Liver (tissue), 9 donors: Measurements from ENCODE around the gene MYO9A. TPM values are rescaled to one million over a fixed set of nuclear protein-coding genes. Genes with fewer than 3 reads are reported as not detected.

Experiments
- DNase-seq: peaks from one replicate; pipeline ENCODE4 v3.0.0-alpha.2; 2017; ENCODE audit warnings: low spot score
- H3K27ac ChIP-seq, 2 donors: one replicate each; pipeline ENCODE4 v1.7.0; 2013; ENCODE audit warnings: inconsistent platforms in 2 of 2, low read length in 2 of 2, control low read depth in 1 of 2, low read depth in 1 of 2, mild to moderate bottlenecking in 1 of 2
- H3K27me3 ChIP-seq, 4 donors: one replicate each; pipeline versions ENCODE4 v1.6.1 to v1.7.0; 2013; ENCODE audit warnings: low read length in 3 of 4, inconsistent platforms in 1 of 4, mild to moderate bottlenecking in 1 of 4, moderate library complexity in 1 of 4; ENCODE audit not compliant: control insufficient read depth in 4 of 4, insufficient read depth in 4 of 4
- H3K36me3 ChIP-seq, 4 donors: one replicate each; pipeline versions ENCODE4 v1.6.1 to v1.7.0; 2013; ENCODE audit warnings: low read length in 3 of 4, mild to moderate bottlenecking in 3 of 4, low read depth in 1 of 4, moderate library complexity in 1 of 4; ENCODE audit not compliant: control insufficient read depth in 4 of 4, insufficient read depth in 3 of 4
- H3K4me1 ChIP-seq, 4 donors: one replicate each; pipeline versions ENCODE4 v1.6.1 to v1.7.0; 2013; ENCODE audit warnings: low read length in 3 of 4, mild to moderate bottlenecking in 3 of 4, moderate library complexity in 1 of 4; ENCODE audit not compliant: control insufficient read depth in 4 of 4, insufficient read depth in 4 of 4
- H3K4me3 ChIP-seq, 3 donors: one replicate each; pipeline versions ENCODE4 v1.6.1 to v1.7.0; 2013; ENCODE audit warnings: low read length in 3 of 3, control low read depth in 1 of 3, low read depth in 1 of 3, mild to moderate bottlenecking in 1 of 3
- H3K9ac ChIP-seq, 2 donors: one replicate each; pipeline ENCODE4 v1.7.0; 2013; ENCODE audit warnings: low read length in 2 of 2, mild to moderate bottlenecking in 2 of 2, moderate library complexity in 2 of 2, control low read depth in 1 of 2, low read depth in 1 of 2
- H3K9me3 ChIP-seq, 4 donors: one replicate each; pipeline versions ENCODE4 v1.6.1 to v1.7.0; 2013; ENCODE audit warnings: low read length in 3 of 4; ENCODE audit not compliant: control insufficient read depth in 4 of 4
- ATF3 ChIP-seq: IDR thresholded peaks from 2 replicates; pipeline ENCODE4 v1.6.1; 2016; ENCODE audit warnings: antibody characterized with exemption
- FOXA1 ChIP-seq: IDR thresholded peaks from 2 replicates; pipeline ENCODE4 v1.6.1; 2016; ENCODE audit warnings: antibody characterized with exemption
- FOXA2 ChIP-seq: IDR thresholded peaks from 2 replicates; pipeline ENCODE4 v1.6.1; 2016; ENCODE audit warnings: antibody characterized with exemption
- GABPA ChIP-seq, 2 donors: IDR thresholded peaks in 1 of 2; conservative IDR thresholded peaks in 1 of 2; 2 replicates each; pipeline ENCODE4 v1.6.1; 2016; ENCODE audit warnings: antibody characterized with exemption in 2 of 2, mild to moderate bottlenecking in 1 of 2, moderate library complexity in 1 of 2
- HNF4A ChIP-seq, 2 donors: conservative IDR thresholded peaks; 2 replicates each; pipeline ENCODE4 v1.6.1; 2016; ENCODE audit warnings: antibody characterized with exemption in 2 of 2, mild to moderate bottlenecking in 2 of 2
- HNF4G ChIP-seq: IDR thresholded peaks from 2 replicates; pipeline ENCODE4 v1.6.1; 2016; ENCODE audit warnings: antibody characterized with exemption
- JUND ChIP-seq, 2 donors: IDR thresholded peaks; 2 replicates each; pipeline ENCODE4 v1.6.1; 2016; ENCODE audit warnings: antibody characterized with exemption in 2 of 2
- NR2F2 ChIP-seq: IDR thresholded peaks from 2 replicates; pipeline ENCODE4 v1.6.1; 2016; ENCODE audit warnings: antibody characterized with exemption
- RAD21 ChIP-seq, 2 donors: IDR thresholded peaks; 2 replicates each; pipeline ENCODE4 v1.6.1; 2016; ENCODE audit warnings: antibody characterized with exemption in 2 of 2, mild to moderate bottlenecking in 2 of 2
- SP1 ChIP-seq: IDR thresholded peaks from 2 replicates; pipeline ENCODE4 v1.6.1; 2018; ENCODE audit warnings: antibody characterized with exemption, mild to moderate bottlenecking
- TAF1 ChIP-seq: conservative IDR thresholded peaks from 2 replicates; pipeline ENCODE4 v1.6.1; 2016; ENCODE audit warnings: antibody characterized with exemption, mild to moderate bottlenecking
- YY1 ChIP-seq: IDR thresholded peaks from 2 replicates; pipeline ENCODE4 v1.6.1; 2016; ENCODE audit warnings: antibody characterized with exemption, mild to moderate bottlenecking
- WGBS: extraction: QIAGEN DNeasy Blood & Tissue Kit; methylation state at CpG from one replicate; pipeline ENCODE4 v1.1.7; 2013; 5-methylcytosine and 5-hydroxymethylcytosine counted together
- polyA plus RNA-seq, 2 donors: library from polyadenylated mRNA; stranded (reverse) in 1 of 2; unstranded in 1 of 2; fragments of 200-250 nt in 1 of 2; fragments of >200 nt in 1 of 2; fragmentation: Nextera tagmentation in 1 of 2; extraction: Ambion mirVana in 1 of 2; gene quantifications; one replicate each; pipeline versions ENCODE4 v1.2.1 to v1.2.3, GENCODE V29; 2013 to 2015
- total RNA-seq, 2 donors: library from RNA; depleted of rRNA; stranded (reverse); fragments of >200 nt; gene quantifications; one replicate each; pipeline ENCODE4 v1.2.3, GENCODE V29; 2014
- TF ChIP-seq, protein P1 (sequence below): IDR thresholded peaks from 2 replicates; pipeline ENCODE4 v1.6.1; 2016; ENCODE audit warnings: antibody characterized with exemption
- TF ChIP-seq, protein P2 (sequence below): fragments of 150-350 bp; IDR thresholded peaks from 2 replicates; pipeline ENCODE4 v1.5.1; 2017; ENCODE audit warnings: improper control_type of control experiment, low read depth, low read length; ENCODE audit not compliant: missing input control
- TF ChIP-seq, protein P3 (sequence below): IDR thresholded peaks from 2 replicates; pipeline ENCODE4 v1.6.1; 2016; ENCODE audit warnings: antibody characterized with exemption, mild to moderate bottlenecking
- donor health status: healthy.
- donor health status: healthy.
- donor health status: healthy.
- donor health status: healthy.
- donor health status: healthy.

Gene MYO9A
- total and polyA plus RNA-seq, 4 donors = 1.4 to 14.9 (median 8.4) TPM

- Histone ChIP-seq H3K36me3 (no peaks in the 10 kb centered on the region), H3K4me3 (no peak overlapping the region), H3K9ac (no peak overlapping the region), H3K9me3 (peaks cover 0 to 1% (median 0%) of the 10 kb centered on the region in 4 donors), H3K4me1 (no peaks in the 10 kb centered on the region), H3K27ac (no peak overlapping the region), H3K27me3 (no peaks in the 10 kb centered on the region)
- WGBS = 92% methylated on average over 10 of the region's 10 CpGs
- DNase-seq = no peak
- TF ChIP-seq GABPA (IDR thresholded peaks at IDR 0.05 in 1 of 2, conservative IDR thresholded peaks at IDR 0.05 in 1 of 2) (no peak), TAF1 (no peak), RAD21 (IDR thresholded peaks at IDR 0.05) (no peak), YY1 (no peak), SP1 (no peak), FOXA1 (no peak), HNF4G (no peak), NR2F2 (no peak)
- TF ChIP-seq, protein P1, sequence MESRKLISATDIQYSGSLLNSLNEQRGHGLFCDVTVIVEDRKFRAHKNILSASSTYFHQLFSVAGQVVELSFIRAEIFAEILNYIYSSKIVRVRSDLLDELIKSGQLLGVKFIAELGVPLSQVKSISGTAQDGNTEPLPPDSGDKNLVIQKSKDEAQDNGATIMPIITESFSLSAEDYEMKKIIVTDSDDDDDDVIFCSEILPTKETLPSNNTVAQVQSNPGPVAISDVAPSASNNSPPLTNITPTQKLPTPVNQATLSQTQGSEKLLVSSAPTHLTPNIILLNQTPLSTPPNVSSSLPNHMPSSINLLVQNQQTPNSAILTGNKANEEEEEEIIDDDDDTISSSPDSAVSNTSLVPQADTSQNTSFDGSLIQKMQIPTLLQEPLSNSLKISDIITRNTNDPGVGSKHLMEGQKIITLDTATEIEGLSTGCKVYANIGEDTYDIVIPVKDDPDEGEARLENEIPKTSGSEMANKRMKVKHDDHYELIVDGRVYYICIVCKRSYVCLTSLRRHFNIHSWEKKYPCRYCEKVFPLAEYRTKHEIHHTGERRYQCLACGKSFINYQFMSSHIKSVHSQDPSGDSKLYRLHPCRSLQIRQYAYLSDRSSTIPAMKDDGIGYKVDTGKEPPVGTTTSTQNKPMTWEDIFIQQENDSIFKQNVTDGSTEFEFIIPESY = no peak
- TF ChIP-seq, protein P2, sequence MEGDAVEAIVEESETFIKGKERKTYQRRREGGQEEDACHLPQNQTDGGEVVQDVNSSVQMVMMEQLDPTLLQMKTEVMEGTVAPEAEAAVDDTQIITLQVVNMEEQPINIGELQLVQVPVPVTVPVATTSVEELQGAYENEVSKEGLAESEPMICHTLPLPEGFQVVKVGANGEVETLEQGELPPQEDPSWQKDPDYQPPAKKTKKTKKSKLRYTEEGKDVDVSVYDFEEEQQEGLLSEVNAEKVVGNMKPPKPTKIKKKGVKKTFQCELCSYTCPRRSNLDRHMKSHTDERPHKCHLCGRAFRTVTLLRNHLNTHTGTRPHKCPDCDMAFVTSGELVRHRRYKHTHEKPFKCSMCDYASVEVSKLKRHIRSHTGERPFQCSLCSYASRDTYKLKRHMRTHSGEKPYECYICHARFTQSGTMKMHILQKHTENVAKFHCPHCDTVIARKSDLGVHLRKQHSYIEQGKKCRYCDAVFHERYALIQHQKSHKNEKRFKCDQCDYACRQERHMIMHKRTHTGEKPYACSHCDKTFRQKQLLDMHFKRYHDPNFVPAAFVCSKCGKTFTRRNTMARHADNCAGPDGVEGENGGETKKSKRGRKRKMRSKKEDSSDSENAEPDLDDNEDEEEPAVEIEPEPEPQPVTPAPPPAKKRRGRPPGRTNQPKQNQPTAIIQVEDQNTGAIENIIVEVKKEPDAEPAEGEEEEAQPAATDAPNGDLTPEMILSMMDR = no peak
Observed at GRCh38 chr15:71925145-71925544, 192.8 kb downstream of the MYO9A start.

DNA sequence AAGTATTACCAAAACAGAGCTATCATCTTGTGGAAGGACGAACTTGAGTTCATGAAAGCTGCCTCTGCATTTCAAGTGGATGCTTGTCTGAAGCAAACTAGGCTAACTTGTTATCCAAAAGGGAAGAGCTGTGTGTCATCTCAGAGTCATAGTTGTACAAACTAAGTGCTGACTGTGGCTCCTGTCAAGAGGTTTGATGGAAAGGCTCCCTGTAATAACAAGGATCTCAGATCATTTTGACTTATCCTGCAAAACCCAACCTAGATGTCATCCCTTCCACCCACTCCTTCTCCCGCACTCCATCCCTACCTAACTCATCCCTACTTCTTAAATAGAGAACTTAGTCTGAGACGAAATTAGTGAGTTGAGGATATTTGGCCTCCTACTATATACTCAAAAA, 196.8 kb downstream of the MYO9A start:
- Histone ChIP-seq H3K4me1 (no peaks in the 10 kb centered on the region), H3K27me3 (no peaks in the 10 kb centered on the region), H3K36me3 (no peaks in the 10 kb centered on the region), H3K9me3 (no peaks in the 10 kb centered on the region), H3K9ac (no peak overlapping the region), H3K4me3 (no peak overlapping the region), H3K27ac (no peak overlapping the region)
- no peak for DNase-seq
- TF ChIP-seq ATF3 (no peak), TAF1 (no peak), HNF4G (no peak), FOXA1 (no peak), JUND (IDR thresholded peaks at IDR 0.05) (no peak), FOXA2 (no peak), HNF4A (conservative IDR thresholded peaks at IDR 0.05) (no peak)
- TF ChIP-seq, protein P1 = no peak
- TF ChIP-seq, protein P2 = no peak
- TF ChIP-seq, protein P3, sequence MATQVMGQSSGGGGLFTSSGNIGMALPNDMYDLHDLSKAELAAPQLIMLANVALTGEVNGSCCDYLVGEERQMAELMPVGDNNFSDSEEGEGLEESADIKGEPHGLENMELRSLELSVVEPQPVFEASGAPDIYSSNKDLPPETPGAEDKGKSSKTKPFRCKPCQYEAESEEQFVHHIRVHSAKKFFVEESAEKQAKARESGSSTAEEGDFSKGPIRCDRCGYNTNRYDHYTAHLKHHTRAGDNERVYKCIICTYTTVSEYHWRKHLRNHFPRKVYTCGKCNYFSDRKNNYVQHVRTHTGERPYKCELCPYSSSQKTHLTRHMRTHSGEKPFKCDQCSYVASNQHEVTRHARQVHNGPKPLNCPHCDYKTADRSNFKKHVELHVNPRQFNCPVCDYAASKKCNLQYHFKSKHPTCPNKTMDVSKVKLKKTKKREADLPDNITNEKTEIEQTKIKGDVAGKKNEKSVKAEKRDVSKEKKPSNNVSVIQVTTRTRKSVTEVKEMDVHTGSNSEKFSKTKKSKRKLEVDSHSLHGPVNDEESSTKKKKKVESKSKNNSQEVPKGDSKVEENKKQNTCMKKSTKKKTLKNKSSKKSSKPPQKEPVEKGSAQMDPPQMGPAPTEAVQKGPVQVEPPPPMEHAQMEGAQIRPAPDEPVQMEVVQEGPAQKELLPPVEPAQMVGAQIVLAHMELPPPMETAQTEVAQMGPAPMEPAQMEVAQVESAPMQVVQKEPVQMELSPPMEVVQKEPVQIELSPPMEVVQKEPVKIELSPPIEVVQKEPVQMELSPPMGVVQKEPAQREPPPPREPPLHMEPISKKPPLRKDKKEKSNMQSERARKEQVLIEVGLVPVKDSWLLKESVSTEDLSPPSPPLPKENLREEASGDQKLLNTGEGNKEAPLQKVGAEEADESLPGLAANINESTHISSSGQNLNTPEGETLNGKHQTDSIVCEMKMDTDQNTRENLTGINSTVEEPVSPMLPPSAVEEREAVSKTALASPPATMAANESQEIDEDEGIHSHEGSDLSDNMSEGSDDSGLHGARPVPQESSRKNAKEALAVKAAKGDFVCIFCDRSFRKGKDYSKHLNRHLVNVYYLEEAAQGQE = no peak
- 94% methylated on average over 3 of the region's 3 CpGs for WGBS
